Ovary (tissue), 9 donors: ENCODE data around the gene LMBR1. TPM values are rescaled to one million over a fixed set of nuclear protein-coding genes. Genes with fewer than 3 reads are reported as not detected.

Experiments
- DNase-seq, 5 donors: peaks; one replicate each; pipeline ENCODE4 v3.0.0-alpha.2; 2019 to 2020
- H3K27ac ChIP-seq, 2 donors: fragments of 200-600 bp; one replicate each; pipeline versions ENCODE4 v1.5.1 to v1.8.0; 2019 to 2022
- H3K27me3 ChIP-seq: fragments of 200-600 bp; one replicate; pipeline ENCODE4 v1.8.0; 2022
- H3K36me3 ChIP-seq: fragments of 200-600 bp; sonication (generic); one replicate; pipeline ENCODE4 v1.5.1; 2019
- H3K4me1 ChIP-seq: one replicate; pipeline ENCODE4 v1.8.1; 2013; ENCODE audit warnings: mild to moderate bottlenecking, moderate library complexity; ENCODE audit not compliant: insufficient read depth
- H3K4me3 ChIP-seq: fragments of 200-600 bp; sonication (generic); one replicate; pipeline ENCODE4 v1.5.1; 2017
- H3K9me3 ChIP-seq, 2 donors: fragments of 200-600 bp in 1 of 2; sonication (generic) in 1 of 2; one replicate each; pipeline versions ENCODE4 v1.5.1 to v1.8.1; 2013 to 2019; ENCODE audit warnings: mild to moderate bottlenecking in 1 of 2, moderate library complexity in 1 of 2
- CTCF ChIP-seq, 3 donors: fragments of 450-650 bp in 2 of 3; fragments of 200-600 bp in 1 of 3; IDR thresholded peaks; one replicate each; pipeline versions ENCODE4 v1.5.1 to v1.8.0; 2016 to 2022; ENCODE audit warnings: antibody characterized with exemption in 3 of 3, mild to moderate bottlenecking in 1 of 3
- EP300 ChIP-seq: sonication (generic); formaldehyde crosslinking; IDR thresholded peaks from one replicate; pipeline ENCODE4 v1.6.1; 2017; ENCODE audit warnings: antibody characterized with exemption
- POLR2A ChIP-seq: fragments of 450-650 bp; IDR thresholded peaks from one replicate; pipeline ENCODE4 v1.6.1; 2017; ENCODE audit warnings: antibody characterized with exemption, mild to moderate bottlenecking, moderate library complexity
- WGBS, 3 donors: extraction: QIAGEN DNeasy Blood & Tissue Kit in 1 of 3; methylation state at CpG; one replicate each; pipeline versions ENCODE4 v1.1.5 to v1.1.7; 2013 to 2017; 5-methylcytosine and 5-hydroxymethylcytosine counted together
- intact Hi-C, 4 donors: fragments of 100-400 bp; cut with DNase I; formaldehyde crosslinking; loops; one replicate each; pipeline versions ENCODE4 v1.11.0 to v1.15.1; 2022 to 2023
- polyA plus RNA-seq, 2 donors: library from polyadenylated mRNA; stranded (reverse); fragments of 200-250 nt in 1 of 2; fragments of 350-450 nt in 1 of 2; fragmentation: Illumina TruSeq in 1 of 2; extraction: RNeasy Lipid Tissue Mini Kit (QIAGEN cat#74804) in 1 of 2; gene quantifications; one replicate each; pipeline ENCODE4 v1.2.3, GENCODE V29; 2013 to 2014
- total RNA-seq, 7 donors: library from RNA; depleted of rRNA in 2 of 7; stranded (reverse); fragments of >200 nt in 2 of 7; fragmentation: NEBNext Ultra II Directional in 3 of 7; extraction: Animal tissue kit (Norgen Biotek cat#: 25700) in 3 of 7; gene quantifications; one replicate each; pipeline versions ENCODE4 v1.1.0 to v1.2.4, GENCODE V29; 2016 to 2023
- donor health status: DM: no; HTN: no; CAD: no; lungs with moderate emphysema.
- donor health status: DM: no; HTN: no; CAD: no.
- donor health status: Bipolar disorder and iron deficiency.
- donor health status: DM: yes; HTN: yes; CAD: no.
- donor health status: DM: no; HTN: no; CAD: no.
- donor health status: DM: yes; HTN: yes; CAD: no.

The LMBR1 gene
- total and polyA plus RNA-seq, 9 donors, result 20.0 to 77.1 (median 54.2) TPM

GRCh38 chr7:156659961-156660360 lies 233.0 kb downstream of the LMBR1 start:
- H3K27ac ChIP-seq, result no peak overlapping the region

GRCh38 chr7:156659203-156659602 lies 233.8 kb downstream of the LMBR1 start:
- Histone ChIP-seq H3K4me1 (no peaks in the 10 kb centered on the region), H3K27me3 (no peaks in the 10 kb centered on the region), H3K36me3 (no peaks in the 10 kb centered on the region), H3K27ac (no peak overlapping the region), H3K4me3 (no peak overlapping the region), H3K9me3 (no peaks in the 10 kb centered on the region)
- TF ChIP-seq POLR2A (no peak), EP300 (no peak), CTCF (IDR thresholded peaks at IDR 0.05) (no peak)
- 82 to 87% (median 86%) methylated on average over 6 of the region's 6 CpGs for WGBS, 3 donors
- DNase-seq, result no peak
- intact Hi-C loops, result no loop called here

More at GRCh38 chr7:156659961-156660360, 233.0 kb downstream of the LMBR1 start:
- Histone ChIP-seq H3K36me3 (no peaks in the 10 kb centered on the region), H3K4me1 (no peaks in the 10 kb centered on the region), H3K4me3 (no peak overlapping the region), H3K27me3 (no peaks in the 10 kb centered on the region), H3K9me3 (no peaks in the 10 kb centered on the region)
- no peak for TF ChIP-seq POLR2A
- WGBS, 3 donors, result 42 to 54% (median 44%) methylated on average over 11 of the region's 11 CpGs
- intact Hi-C loops, result no loop called here
- no peak for DNase-seq

GRCh38 chr7:156657681-156658080 lies 235.3 kb downstream of the LMBR1 start:
- Histone ChIP-seq H3K9me3 (no peaks in the 10 kb centered on the region), H3K4me3 (no peak overlapping the region), H3K27ac (no peak overlapping the region), H3K27me3 (no peaks in the 10 kb centered on the region), H3K36me3 (no peaks in the 10 kb centered on the region), H3K4me1 (no peaks in the 10 kb centered on the region)
- intact Hi-C loops, result no loop called here
- no peak for DNase-seq
- WGBS, 3 donors, result 85 to 88% (median 87%) methylated on average over 4 of the region's 4 CpGs
- TF ChIP-seq EP300 (no peak), POLR2A (no peak), CTCF (IDR thresholded peaks at IDR 0.05) (no peak)

- no peak for DNase-seq
- no peaks in the 10 kb centered on the region for H3K27me3 ChIP-seq
- H3K9me3 ChIP-seq, result no peaks in the 10 kb centered on the region
- intact Hi-C loops, result no loop called here
- no peaks in the 10 kb centered on the region for H3K36me3 ChIP-seq
- no peak overlapping the region for H3K4me3 ChIP-seq
- no peaks in the 10 kb centered on the region for H3K4me1 ChIP-seq
- WGBS, 3 donors, result 62 to 68% (median 63%) methylated on average over 7 of the region's 7 CpGs
- no peak overlapping the region for H3K27ac ChIP-seq
- TF ChIP-seq EP300 (no peak), POLR2A (no peak), CTCF (IDR thresholded peaks at IDR 0.05) (no peak)
Measured at GRCh38 chr7:156656598-156656997, 236.4 kb downstream of the LMBR1 start.

GRCh38 chr7:156655983-156656382 lies 237.0 kb downstream of the LMBR1 start:
- no peak for TF ChIP-seq POLR2A
- TF ChIP-seq CTCF (IDR thresholded peaks at IDR 0.05), result no peak
- no peak for TF ChIP-seq EP300

More at GRCh38 chr7:156655983-156656382, 237.0 kb downstream of the LMBR1 start:
- Histone ChIP-seq H3K27me3 (no peaks in the 10 kb centered on the region), H3K36me3 (no peaks in the 10 kb centered on the region), H3K4me3 (no peak overlapping the region), H3K9me3 (no peaks in the 10 kb centered on the region), H3K27ac (no peak overlapping the region), H3K4me1 (no peaks in the 10 kb centered on the region)
- intact Hi-C loops, result no loop called here
- no peak for DNase-seq
- WGBS, 3 donors, result 40 to 66% (median 50%) methylated on average over 4 of the region's 4 CpGs
